ENCODE measurements around the gene PUS7L.

The PUS7L gene

DNA sequence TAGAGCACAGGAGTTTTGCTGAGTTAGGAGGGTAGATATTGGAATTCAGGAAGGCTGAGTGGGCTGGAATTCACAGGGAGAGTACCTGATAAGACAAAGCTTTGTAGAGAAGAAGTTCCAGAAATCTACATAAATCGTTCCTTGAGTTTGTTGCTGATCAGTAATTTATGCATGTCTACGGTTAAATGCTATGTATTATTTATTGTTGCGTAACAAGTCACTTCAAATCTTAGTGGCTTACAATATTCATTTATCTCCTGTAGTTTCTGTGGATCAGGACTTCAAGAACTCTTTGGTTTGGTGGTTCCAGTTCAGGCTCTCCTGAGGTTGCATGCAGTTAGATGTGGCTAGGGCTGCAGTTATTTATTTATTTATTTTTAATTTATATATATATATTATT is 7.8 kb downstream of the PUS7L start:
- H3K27ac ChIP-seq (ENCODE audit: extremely low read depth, low read depth, low read length), result no peak overlapping the region
- ChIA-PET CTCF (no interaction called here), POLR2A (no interaction called here)
- peaks cover 7 to 22% of the 10 kb centered on the region in 2 experiments for H3K36me3 ChIP-seq (ENCODE audit: control insufficient read depth in 2 of 2, insufficient read depth in 1 of 2, low read length in 2 of 2)
- H3K4me3 ChIP-seq (ENCODE audit: low read depth, low read length), result no peak overlapping the region
- TF ChIP-seq ZNF670 (tag by site-specific recombination; IDR thresholded peaks at IDR 0.05; ENCODE audit: low read depth), result no peak
- TF ChIP-seq CTCF (tag by site-specific recombination; IDR thresholded peaks at IDR 0.05), result no peak
- no peak for TF ChIP-seq ZNF140 (tag by site-specific recombination; IDR thresholded peaks at IDR 0.05)
- TF ChIP-seq ZNF837 (tag by site-specific recombination; IDR thresholded peaks at IDR 0.05), result no peak
- TF ChIP-seq SP3 (tag by site-specific recombination; IDR thresholded peaks at IDR 0.05), result no peak
- TF ChIP-seq ZBTB8A (tag by site-specific recombination; IDR thresholded peaks at IDR 0.05), result no peak
- no peak for TF ChIP-seq ZNF426 (tag by site-specific recombination; IDR thresholded peaks at IDR 0.05)
- TF ChIP-seq ZNF629 (tag by site-specific recombination; IDR thresholded peaks at IDR 0.05), result no peak
- no peak for TF ChIP-seq ZNF292 (tag by site-specific recombination; IDR thresholded peaks at IDR 0.05; ENCODE audit: borderline replicate concordance, low read depth)
- no peak for TF ChIP-seq ZNF514 (tag by site-specific recombination; IDR thresholded peaks at IDR 0.05)
- TF ChIP-seq ZNF274 (IDR thresholded peaks at IDR 0.05; ENCODE audit: low read length), result no peak
- TF ChIP-seq ZNF274 (tag by site-specific recombination; IDR thresholded peaks at IDR 0.05; ENCODE audit: borderline replicate concordance), result no peak
- TF ChIP-seq PRDM1 (tag by site-specific recombination; IDR thresholded peaks at IDR 0.05), result no peak
- no peak for TF ChIP-seq ZNF549 (tag by site-specific recombination; IDR thresholded peaks at IDR 0.05)
- no peak for TF ChIP-seq ZNF10 (tag by site-specific recombination; IDR thresholded peaks at IDR 0.05)
- no peak for TF ChIP-seq ZNF398 (tag by site-specific recombination; IDR thresholded peaks at IDR 0.05)
- no peak for TF ChIP-seq SP7 (tag by site-specific recombination; IDR thresholded peaks at IDR 0.05)
- TF ChIP-seq SETDB1 (IDR thresholded peaks at IDR 0.05; ENCODE audit: insufficient read length, low read length), result no peak
- TF ChIP-seq, protein P1, sequence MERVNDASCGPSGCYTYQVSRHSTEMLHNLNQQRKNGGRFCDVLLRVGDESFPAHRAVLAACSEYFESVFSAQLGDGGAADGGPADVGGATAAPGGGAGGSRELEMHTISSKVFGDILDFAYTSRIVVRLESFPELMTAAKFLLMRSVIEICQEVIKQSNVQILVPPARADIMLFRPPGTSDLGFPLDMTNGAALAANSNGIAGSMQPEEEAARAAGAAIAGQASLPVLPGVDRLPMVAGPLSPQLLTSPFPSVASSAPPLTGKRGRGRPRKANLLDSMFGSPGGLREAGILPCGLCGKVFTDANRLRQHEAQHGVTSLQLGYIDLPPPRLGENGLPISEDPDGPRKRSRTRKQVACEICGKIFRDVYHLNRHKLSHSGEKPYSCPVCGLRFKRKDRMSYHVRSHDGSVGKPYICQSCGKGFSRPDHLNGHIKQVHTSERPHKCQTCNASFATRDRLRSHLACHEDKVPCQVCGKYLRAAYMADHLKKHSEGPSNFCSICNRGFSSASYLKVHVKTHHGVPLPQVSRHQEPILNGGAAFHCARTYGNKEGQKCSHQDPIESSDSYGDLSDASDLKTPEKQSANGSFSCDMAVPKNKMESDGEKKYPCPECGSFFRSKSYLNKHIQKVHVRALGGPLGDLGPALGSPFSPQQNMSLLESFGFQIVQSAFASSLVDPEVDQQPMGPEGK (tag by site-specific recombination; IDR thresholded peaks at IDR 0.05), result no peak
- no peaks in the 10 kb centered on the region for H3K9me3 ChIP-seq (ENCODE audit: control insufficient read depth, insufficient read depth, low read depth, low read length)
- no peaks in the 10 kb centered on the region for H3K4me1 ChIP-seq (ENCODE audit: control insufficient read depth, insufficient read depth, low read length)

DNA sequence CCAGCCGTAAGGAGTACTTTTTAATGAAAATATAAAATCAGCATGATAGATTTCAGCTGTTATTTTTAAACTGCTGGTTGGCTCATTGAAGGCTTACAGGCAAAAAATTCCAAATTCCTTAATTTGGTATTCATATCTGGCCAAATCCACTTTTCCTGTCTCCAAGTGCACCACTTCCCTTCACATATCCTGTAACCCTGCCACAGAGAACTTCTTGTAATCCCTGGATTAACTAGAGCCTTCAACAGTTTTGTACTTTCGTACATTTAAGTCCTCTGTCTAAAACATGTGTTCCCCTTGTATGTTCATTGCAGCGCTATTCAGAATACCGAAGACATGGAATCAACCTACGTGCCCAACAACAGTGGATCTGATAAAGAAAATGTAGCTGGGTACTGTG is 9.6 kb downstream of the PUS7L start:
- peaks cover 16 to 28% of the 10 kb centered on the region in 2 experiments for H3K36me3 ChIP-seq (ENCODE audit: control insufficient read depth in 2 of 2, insufficient read depth in 1 of 2, low read length in 2 of 2)
- H3K4me3 ChIP-seq (ENCODE audit: low read depth, low read length), result no peak overlapping the region
- no peaks in the 10 kb centered on the region for H3K9me3 ChIP-seq (ENCODE audit: control insufficient read depth, insufficient read depth, low read depth, low read length)
- POLR2A ChIA-PET, result no interaction called here
- H3K4me1 ChIP-seq (ENCODE audit: control insufficient read depth, insufficient read depth, low read length), result no peaks in the 10 kb centered on the region
- H3K27ac ChIP-seq (ENCODE audit: extremely low read depth, low read depth, low read length), result no peak overlapping the region
- CTCF ChIA-PET, result no interaction called here
- no peak for TF ChIP-seq SCRT2 (tag by site-specific recombination; IDR thresholded peaks at IDR 0.05)
- no peak for TF ChIP-seq PRDM6 (tag by site-specific recombination; IDR thresholded peaks at IDR 0.05)
- no peak for TF ChIP-seq ZNF488 (tag by site-specific recombination; IDR thresholded peaks at IDR 0.05)
- no peak for TF ChIP-seq ZNF560 (tag by site-specific recombination; IDR thresholded peaks at IDR 0.05; ENCODE audit: borderline replicate concordance)
- TF ChIP-seq ZEB2 (tag by site-specific recombination; IDR thresholded peaks at IDR 0.05), result no peak
- no peak for TF ChIP-seq ZNF350 (tag by site-specific recombination; IDR thresholded peaks at IDR 0.05)
- TF ChIP-seq, protein P2, sequence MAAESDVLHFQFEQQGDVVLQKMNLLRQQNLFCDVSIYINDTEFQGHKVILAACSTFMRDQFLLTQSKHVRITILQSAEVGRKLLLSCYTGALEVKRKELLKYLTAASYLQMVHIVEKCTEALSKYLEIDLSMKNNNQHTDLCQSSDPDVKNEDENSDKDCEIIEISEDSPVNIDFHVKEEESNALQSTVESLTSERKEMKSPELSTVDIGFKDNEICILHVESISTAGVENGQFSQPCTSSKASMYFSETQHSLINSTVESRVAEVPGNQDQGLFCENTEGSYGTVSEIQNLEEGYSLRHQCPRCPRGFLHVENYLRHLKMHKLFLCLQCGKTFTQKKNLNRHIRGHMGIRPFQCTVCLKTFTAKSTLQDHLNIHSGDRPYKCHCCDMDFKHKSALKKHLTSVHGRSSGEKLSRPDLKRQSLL (tag by site-specific recombination; IDR thresholded peaks at IDR 0.05), result no peak
- TF ChIP-seq ZNF48 (tag by site-specific recombination; IDR thresholded peaks at IDR 0.05), result no peak
